ENCODE results near the gene PRKD2. TPM values are rescaled to one million over a fixed set of nuclear protein-coding genes. Genes with fewer than 3 reads are reported as not detected.
A peak's percentile ranks its signal among the peaks of the same experiment; 100 is the strongest.

PRKD2 gene
- total RNA-seq, 1 experiment from 2014 or later: 100 TPM

DNA sequence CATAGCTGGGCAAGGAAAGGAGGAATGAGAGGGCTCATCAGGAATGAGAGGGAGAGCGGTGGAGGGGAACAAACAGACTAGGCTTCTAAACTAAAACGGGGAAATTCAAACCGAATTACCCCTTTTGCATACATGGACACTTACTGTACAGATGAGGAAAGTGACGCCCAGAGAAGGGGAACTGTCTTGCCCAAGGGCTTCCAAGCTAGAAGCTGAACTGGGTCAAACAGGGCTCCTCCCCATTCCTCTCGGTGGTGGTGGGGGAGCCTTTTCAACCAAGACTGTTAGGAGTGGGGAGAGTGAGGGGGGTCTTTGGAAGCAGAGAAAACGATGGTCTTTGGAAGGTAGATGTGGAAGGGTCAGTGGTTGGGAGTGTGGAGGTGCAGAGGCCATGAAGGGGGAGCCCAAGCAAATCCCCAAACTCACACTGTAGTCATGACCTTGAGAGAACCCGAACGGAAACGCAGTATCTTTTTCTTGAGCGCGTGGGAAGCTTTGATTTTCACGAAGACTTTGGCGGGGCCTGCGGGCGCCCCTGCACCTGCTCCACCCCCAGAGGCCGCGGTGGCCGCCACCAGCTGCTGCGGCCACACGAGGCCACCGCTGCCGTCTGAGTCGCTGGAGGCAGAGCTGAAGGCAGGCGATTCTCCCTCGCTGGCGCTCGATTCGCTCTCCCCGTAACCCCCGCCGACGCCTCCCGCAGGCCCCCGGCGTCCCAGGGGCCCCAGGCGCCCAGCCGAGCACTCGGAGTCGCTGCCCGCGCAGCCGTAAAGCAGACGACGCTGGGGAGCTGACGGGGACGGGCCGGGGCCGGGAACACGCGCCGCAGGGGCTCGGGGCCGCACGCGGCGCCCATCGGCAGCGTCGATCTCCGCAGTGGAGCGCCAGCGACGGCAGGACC lies 68.6 kb downstream of the PRKD2 start (continued):
- TF ChIP-seq, protein P1, sequence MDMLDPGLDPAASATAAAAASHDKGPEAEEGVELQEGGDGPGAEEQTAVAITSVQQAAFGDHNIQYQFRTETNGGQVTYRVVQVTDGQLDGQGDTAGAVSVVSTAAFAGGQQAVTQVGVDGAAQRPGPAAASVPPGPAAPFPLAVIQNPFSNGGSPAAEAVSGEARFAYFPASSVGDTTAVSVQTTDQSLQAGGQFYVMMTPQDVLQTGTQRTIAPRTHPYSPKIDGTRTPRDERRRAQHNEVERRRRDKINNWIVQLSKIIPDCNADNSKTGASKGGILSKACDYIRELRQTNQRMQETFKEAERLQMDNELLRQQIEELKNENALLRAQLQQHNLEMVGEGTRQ (CRISPR knock-in tag; IDR thresholded peaks at IDR 0.05): peak; percentile 8; the same call in 1 of the 2 replicates
- TF ChIP-seq ZNF396 (CRISPR knock-in tag; IDR thresholded peaks at IDR 0.05; ENCODE audit: borderline replicate concordance): no peak

DNA sequence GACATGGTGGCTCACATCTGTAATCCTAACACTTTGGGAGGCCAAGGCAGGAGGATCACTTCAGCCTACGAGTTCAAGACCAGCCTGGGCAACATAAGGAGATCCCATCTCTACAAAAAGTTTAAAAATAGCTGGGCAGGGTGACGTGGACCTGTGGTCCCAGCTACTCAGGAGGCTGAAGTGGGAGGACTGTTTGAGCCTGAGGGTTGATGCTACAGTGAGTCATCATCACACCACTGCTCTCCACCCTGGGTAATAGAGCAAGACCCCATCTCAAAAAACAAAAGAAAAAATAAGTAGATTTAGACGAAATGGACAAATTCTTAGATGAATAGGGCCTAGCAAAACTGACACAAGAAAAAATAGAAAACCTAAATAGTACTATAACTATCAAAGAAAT lies 70.5 kb downstream of the PRKD2 start:
- no peaks in the 10 kb centered on the region for H3K9me3 Mint-ChIP-seq
- ATAC-seq (no peak), DNase-seq (ENCODE audit: low spot score) (no peak)
- peaks cover 6% of the 10 kb centered on the region for H3K4me1 Mint-ChIP-seq
- no peak overlapping the region for H3K4me3 Mint-ChIP-seq
- CTCF ChIA-PET: interaction anchor here (2.0 to 2.5 kb wide), 2 partner anchors 15 to 29 kb away, joined by 4 to 16 read pairs; partner anchors contain the start of gene DACT3
- H3K27ac Mint-ChIP-seq: no peak overlapping the region
- POLR2A ChIA-PET: interaction anchor here (0.7 kb wide), 1 partner anchor 375 kb away, joined by 5 read pairs; no protein-coding TSS in a partner anchor
- TF ChIP-seq IRF1 (CRISPR knock-in tag; IDR thresholded peaks at IDR 0.05) (no peak), ZNF423 (CRISPR knock-in tag; IDR thresholded peaks at IDR 0.05) (no peak), ZNF138 (CRISPR knock-in tag; conservative IDR thresholded peaks at IDR 0.05) (no peak)
- H3K27me3 Mint-ChIP-seq (ENCODE audit: low read depth): peaks cover 89% of the 10 kb centered on the region
- no peaks in the 10 kb centered on the region; the same call in 1 of the 2 replicates for H3K36me3 Mint-ChIP-seq

DNA sequence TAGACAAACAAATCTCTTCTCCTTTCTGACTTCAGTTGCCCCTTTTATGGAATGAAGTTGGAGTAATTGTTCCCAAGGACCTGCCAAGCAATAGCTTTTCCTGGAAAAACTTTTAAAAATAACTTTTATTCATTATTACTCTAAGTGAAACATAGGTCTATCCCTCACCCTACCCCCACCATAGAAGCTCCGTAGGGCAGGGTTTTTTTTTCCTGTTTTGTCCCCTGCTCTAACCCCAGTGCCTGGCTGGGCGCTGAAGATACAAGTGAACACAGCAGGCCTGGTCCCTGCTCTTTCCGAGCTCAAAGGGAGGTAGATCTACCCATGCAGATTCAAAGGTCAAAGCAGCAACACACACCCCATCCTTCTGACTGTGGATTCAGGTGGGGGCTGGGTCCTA lies 72.2 kb downstream of the PRKD2 start:
- no peak for ATAC-seq
- H3K27ac Mint-ChIP-seq: no peak overlapping the region
- H3K36me3 Mint-ChIP-seq: no peaks in the 10 kb centered on the region; the same call in 1 of the 2 replicates
- ChIA-PET POLR2A (no interaction called here), CTCF (interaction anchor here (1.0 to 2.5 kb wide), 4 partner anchors 17 to 84 kb away, joined by 3 to 16 read pairs (median 4); partner anchors contain the start of gene DACT3)
- no peak for TF ChIP-seq NFYB (CRISPR knock-in tag; conservative IDR thresholded peaks at IDR 0.05; ENCODE audit: low read depth)
- TF ChIP-seq ZNF532 (CRISPR knock-in tag; IDR thresholded peaks at IDR 0.05; ENCODE audit: borderline replicate concordance): no peak
- TF ChIP-seq, protein P2, sequence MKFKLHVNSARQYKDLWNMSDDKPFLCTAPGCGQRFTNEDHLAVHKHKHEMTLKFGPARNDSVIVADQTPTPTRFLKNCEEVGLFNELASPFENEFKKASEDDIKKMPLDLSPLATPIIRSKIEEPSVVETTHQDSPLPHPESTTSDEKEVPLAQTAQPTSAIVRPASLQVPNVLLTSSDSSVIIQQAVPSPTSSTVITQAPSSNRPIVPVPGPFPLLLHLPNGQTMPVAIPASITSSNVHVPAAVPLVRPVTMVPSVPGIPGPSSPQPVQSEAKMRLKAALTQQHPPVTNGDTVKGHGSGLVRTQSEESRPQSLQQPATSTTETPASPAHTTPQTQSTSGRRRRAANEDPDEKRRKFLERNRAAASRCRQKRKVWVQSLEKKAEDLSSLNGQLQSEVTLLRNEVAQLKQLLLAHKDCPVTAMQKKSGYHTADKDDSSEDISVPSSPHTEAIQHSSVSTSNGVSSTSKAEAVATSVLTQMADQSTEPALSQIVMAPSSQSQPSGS (CRISPR knock-in tag; IDR thresholded peaks at IDR 0.05; ENCODE audit: borderline replicate concordance, low read depth): no peak
- no peak for TF ChIP-seq ATF3 (CRISPR knock-in tag; conservative IDR thresholded peaks at IDR 0.05)
- TF ChIP-seq ATF6 (CRISPR knock-in tag; IDR thresholded peaks at IDR 0.05): no peak
- TF ChIP-seq RELA (CRISPR knock-in tag; IDR thresholded peaks at IDR 0.05; ENCODE audit: borderline replicate concordance): no peak
- H3K27me3 Mint-ChIP-seq (ENCODE audit: low read depth): peaks cover 89% of the 10 kb centered on the region
- peaks cover 12% of the 10 kb centered on the region for H3K4me1 Mint-ChIP-seq
- H3K4me3 Mint-ChIP-seq: no peak overlapping the region
- no peaks in the 10 kb centered on the region for H3K9me3 Mint-ChIP-seq
- DNase-seq (ENCODE audit: low spot score): no peak
